ENCODE results near the gene AKR1C8. TPM values are rescaled to one million over a fixed set of nuclear protein-coding genes. Genes with fewer than 3 reads are reported as not detected.

Gene AKR1C8
- total RNA-seq, 1 donor from 2014 or later, result not detected

DNA sequence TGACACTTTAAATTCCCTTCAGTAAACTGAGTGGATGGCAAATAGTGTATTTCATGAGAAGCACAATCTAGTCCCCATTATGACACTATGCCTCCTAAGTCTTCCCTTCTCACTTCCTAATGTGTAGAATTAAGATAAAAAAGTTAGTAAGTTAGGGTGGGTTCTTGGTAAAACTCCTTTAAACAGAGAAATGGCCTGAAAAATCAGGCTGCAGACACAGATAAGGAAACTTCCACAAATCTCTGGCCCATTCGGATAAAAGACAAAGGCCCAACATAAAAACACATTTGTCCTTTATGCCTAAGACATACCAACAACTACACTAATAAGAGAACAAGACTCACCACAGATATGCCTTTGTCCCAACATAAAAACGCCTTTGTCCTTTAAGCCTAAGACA is 21.5 kb downstream of the AKR1C8 start:
- TF ChIP-seq, protein P1, sequence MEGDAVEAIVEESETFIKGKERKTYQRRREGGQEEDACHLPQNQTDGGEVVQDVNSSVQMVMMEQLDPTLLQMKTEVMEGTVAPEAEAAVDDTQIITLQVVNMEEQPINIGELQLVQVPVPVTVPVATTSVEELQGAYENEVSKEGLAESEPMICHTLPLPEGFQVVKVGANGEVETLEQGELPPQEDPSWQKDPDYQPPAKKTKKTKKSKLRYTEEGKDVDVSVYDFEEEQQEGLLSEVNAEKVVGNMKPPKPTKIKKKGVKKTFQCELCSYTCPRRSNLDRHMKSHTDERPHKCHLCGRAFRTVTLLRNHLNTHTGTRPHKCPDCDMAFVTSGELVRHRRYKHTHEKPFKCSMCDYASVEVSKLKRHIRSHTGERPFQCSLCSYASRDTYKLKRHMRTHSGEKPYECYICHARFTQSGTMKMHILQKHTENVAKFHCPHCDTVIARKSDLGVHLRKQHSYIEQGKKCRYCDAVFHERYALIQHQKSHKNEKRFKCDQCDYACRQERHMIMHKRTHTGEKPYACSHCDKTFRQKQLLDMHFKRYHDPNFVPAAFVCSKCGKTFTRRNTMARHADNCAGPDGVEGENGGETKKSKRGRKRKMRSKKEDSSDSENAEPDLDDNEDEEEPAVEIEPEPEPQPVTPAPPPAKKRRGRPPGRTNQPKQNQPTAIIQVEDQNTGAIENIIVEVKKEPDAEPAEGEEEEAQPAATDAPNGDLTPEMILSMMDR (IDR thresholded peaks at IDR 0.05), result no peak
- TF ChIP-seq POLR2AphosphoS5 (IDR thresholded peaks at IDR 0.05; ENCODE audit: insufficient read depth in 1 of 2, low read depth in 1 of 2), result no peak
- H3K27me3 ChIP-seq, result no peaks in the 10 kb centered on the region
- H3K36me3 ChIP-seq, result no peaks in the 10 kb centered on the region
- peaks cover 19% of the 10 kb centered on the region for H3K9me3 ChIP-seq
- no peaks in the 10 kb centered on the region for H3K4me1 ChIP-seq
- intact Hi-C loops (cut with DNase I), result no loop called here
- DNase-seq (ENCODE audit: extremely low spot score in 2 of 2), result no peak
- no peak overlapping the region for H3K4me3 ChIP-seq
- no peak overlapping the region for H3K27ac ChIP-seq

DNA sequence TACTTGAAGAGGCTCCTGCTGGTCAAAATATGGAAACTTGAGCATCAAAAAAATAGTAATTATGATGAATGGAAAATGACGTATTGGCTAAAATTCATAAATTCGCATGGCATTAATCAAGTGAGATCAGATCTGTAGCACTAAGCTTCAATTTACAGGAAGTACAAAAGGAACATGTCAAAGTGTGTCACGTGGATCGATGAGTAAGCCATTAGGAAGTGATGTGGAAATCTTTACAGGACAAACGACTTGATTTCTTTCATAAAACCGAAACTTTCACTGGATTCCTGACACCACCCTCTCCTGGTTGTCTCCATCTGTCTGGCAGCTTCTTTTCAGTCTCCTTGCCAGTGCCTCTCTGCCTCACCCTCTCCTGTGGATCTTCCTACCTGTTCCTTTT is 25.8 kb downstream of the AKR1C8 start:
- DNase-seq (ENCODE audit: extremely low spot score in 2 of 2), result no peak
- intact Hi-C loops (cut with DNase I), result no loop called here

DNA sequence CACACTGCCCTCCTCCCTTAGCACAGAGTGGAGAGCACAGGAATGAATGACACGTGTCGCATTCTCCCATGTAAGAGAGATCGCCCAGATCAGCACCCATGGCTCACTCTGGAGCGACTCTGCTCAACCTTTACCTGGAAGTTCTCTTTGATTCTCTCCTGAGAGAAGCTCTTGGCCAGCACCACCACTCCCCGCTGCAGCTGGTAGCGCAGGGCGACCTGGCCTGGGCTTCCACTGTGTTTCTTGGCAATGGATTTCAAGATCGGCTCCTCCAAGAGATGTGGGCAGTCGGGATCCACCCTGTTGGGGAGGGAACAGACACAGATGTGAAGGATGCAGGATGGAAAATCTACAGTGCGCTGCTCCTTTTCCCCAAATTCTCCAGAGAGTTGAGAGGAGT is 27.4 kb downstream of the AKR1C8 start:
- intact Hi-C loops (cut with DNase I), result no loop called here
- no peak overlapping the region for H3K27ac ChIP-seq

More for the DNA sequence above, 25.8 kb downstream of the AKR1C8 start:
- H3K9me3 ChIP-seq, result peaks cover 2% of the 10 kb centered on the region
- no peak overlapping the region for H3K27ac ChIP-seq
- H3K4me1 ChIP-seq, result no peaks in the 10 kb centered on the region
- no peaks in the 10 kb centered on the region for H3K36me3 ChIP-seq
- H3K27me3 ChIP-seq, result no peaks in the 10 kb centered on the region
- TF ChIP-seq POLR2A (IDR thresholded peaks at IDR 0.05), result no peak
- TF ChIP-seq, protein P1 (IDR thresholded peaks at IDR 0.05), result no peak
- TF ChIP-seq POLR2AphosphoS5 (IDR thresholded peaks at IDR 0.05; ENCODE audit: insufficient read depth in 1 of 2, low read depth in 1 of 2), result no peak
- H3K4me3 ChIP-seq, result no peak overlapping the region

DNA sequence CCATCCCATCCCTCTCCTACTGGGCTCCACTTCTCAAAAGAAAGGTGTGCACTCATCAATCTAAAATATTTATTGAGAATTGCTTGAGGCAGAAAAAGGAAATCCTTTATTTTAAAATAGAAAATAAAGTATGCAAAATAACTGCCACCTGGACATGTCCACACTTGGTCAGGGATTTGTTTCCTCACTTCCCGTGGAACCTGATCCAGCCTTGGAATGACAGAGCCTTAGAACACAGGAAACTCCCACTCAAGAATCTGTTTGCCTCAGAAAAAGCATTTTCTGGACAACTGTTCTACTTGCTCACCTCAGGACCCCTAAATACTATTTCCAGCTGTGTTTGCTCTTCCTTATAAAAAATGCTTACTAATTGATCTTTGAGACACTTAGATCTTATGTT is 29.0 kb downstream of the AKR1C8 start:
- H3K36me3 ChIP-seq, result no peaks in the 10 kb centered on the region
- H3K27me3 ChIP-seq, result no peaks in the 10 kb centered on the region
- H3K9me3 ChIP-seq, result no peaks in the 10 kb centered on the region
- H3K4me1 ChIP-seq, result no peaks in the 10 kb centered on the region
- intact Hi-C loops (cut with DNase I), result no loop called here
- TF ChIP-seq POLR2A (IDR thresholded peaks at IDR 0.05), result no peak
- no peak for TF ChIP-seq POLR2AphosphoS5 (IDR thresholded peaks at IDR 0.05; ENCODE audit: insufficient read depth in 1 of 2, low read depth in 1 of 2)
- TF ChIP-seq, protein P1 (IDR thresholded peaks at IDR 0.05), result no peak
- DNase-seq (ENCODE audit: extremely low spot score in 2 of 2), result no peak
- no peak overlapping the region for H3K27ac ChIP-seq
- H3K4me3 ChIP-seq, result no peak overlapping the region

More for the DNA sequence above, 27.4 kb downstream of the AKR1C8 start:
- Histone ChIP-seq H3K4me1 (no peaks in the 10 kb centered on the region), H3K4me3 (no peak overlapping the region), H3K36me3 (no peaks in the 10 kb centered on the region), H3K27me3 (no peaks in the 10 kb centered on the region), H3K9me3 (no peaks in the 10 kb centered on the region)
- no peak for DNase-seq (ENCODE audit: extremely low spot score in 2 of 2)
- TF ChIP-seq POLR2AphosphoS5 (IDR thresholded peaks at IDR 0.05; ENCODE audit: insufficient read depth in 1 of 2, low read depth in 1 of 2), result no peak

DNA sequence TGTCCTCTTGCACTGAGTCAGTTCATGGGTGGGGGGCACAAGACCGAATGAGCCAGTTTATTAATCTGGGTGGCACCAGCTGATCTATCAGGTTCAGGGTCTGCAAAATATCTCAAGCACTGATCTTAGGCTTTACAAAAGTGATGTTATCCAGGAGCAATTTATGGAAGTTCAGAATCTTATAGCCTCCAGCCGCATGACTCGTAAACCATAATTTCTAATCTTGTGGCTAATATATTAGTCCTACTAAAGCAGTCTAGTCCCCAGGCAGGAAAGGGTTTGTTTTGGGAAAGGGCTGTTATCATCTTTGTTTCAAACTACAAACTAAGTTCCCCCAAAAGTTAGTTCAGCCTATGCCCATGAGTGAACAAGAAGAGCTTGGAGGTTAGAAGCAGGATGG is 33.9 kb downstream of the AKR1C8 start:
- Histone ChIP-seq H3K4me3 (no peak overlapping the region), H3K36me3 (no peaks in the 10 kb centered on the region), H3K27me3 (no peaks in the 10 kb centered on the region), H3K27ac (no peak overlapping the region), H3K9me3 (no peaks in the 10 kb centered on the region), H3K4me1 (no peaks in the 10 kb centered on the region)
- no peak for DNase-seq (ENCODE audit: extremely low spot score in 2 of 2)
- intact Hi-C loops (cut with DNase I), result no loop called here
- TF ChIP-seq, protein P1 (IDR thresholded peaks at IDR 0.05), result no peak
- no peak for TF ChIP-seq POLR2AphosphoS5 (IDR thresholded peaks at IDR 0.05; ENCODE audit: insufficient read depth in 1 of 2, low read depth in 1 of 2)
- TF ChIP-seq POLR2A (IDR thresholded peaks at IDR 0.05), result no peak

DNA sequence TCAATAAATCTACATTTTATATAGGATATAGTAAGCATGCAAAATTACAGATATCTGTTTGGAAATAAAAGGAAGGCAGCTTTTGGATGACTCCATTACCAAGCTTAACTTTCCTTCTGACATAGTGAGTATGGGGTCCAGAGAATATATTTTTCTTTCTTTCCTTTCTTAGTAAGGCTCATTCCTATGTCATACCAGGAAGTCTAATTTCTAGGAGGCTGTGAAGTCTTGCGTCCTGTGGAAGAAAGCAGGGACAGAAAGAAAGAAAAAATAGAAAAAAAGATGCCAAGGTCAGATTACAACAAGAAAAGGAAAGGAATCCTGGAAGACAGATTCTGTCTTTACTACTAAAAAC is 36.3 kb downstream of the AKR1C8 start:
- no peaks in the 10 kb centered on the region for H3K9me3 ChIP-seq
- H3K4me1 ChIP-seq, result no peaks in the 10 kb centered on the region
- no peak for DNase-seq (ENCODE audit: extremely low spot score in 2 of 2)
- no peaks in the 10 kb centered on the region for H3K27me3 ChIP-seq
- TF ChIP-seq POLR2A (IDR thresholded peaks at IDR 0.05) (no peak), POLR2AphosphoS5 (IDR thresholded peaks at IDR 0.05; ENCODE audit: insufficient read depth in 1 of 2, low read depth in 1 of 2) (no peak)
- TF ChIP-seq, protein P1 (IDR thresholded peaks at IDR 0.05), result no peak
- H3K27ac ChIP-seq, result no peak overlapping the region
- no peak overlapping the region for H3K4me3 ChIP-seq
- H3K36me3 ChIP-seq, result no peaks in the 10 kb centered on the region
- intact Hi-C loops (cut with DNase I), result no loop called here
